GM21360 (cell line): Measurements from ENCODE around the gene PTH1R.

Source experiments
- ATAC-seq: cut with Tn5 transposase; IDR thresholded peaks from one replicate; pipeline ENCODE4 v1.9.1; 2021; ENCODE audit warnings: mild to moderate bottlenecking, moderate library complexity; ENCODE audit not compliant: unreplicated experiment

Gene PTH1R

GRCh38 chr3:46849686-46850467 is 27.6 kb upstream of the PTH1R start:
- ATAC-seq = no peak

GRCh38 chr3:46850468-46850779 is 27.1 kb upstream of the PTH1R start:
- ATAC-seq = no peak

- no peak for ATAC-seq
Measured at GRCh38 chr3:46851364-46852333, 25.9 kb upstream of the PTH1R start.

- ATAC-seq = no peak
Measured at GRCh38 chr3:46852334-46852720, 25.2 kb upstream of the PTH1R start.

- ATAC-seq = no peak
Measured at GRCh38 chr3:46852839-46853355, 24.6 kb upstream of the PTH1R start.

- no peak for ATAC-seq
Measured at GRCh38 chr3:46853441-46854415, 23.8 kb upstream of the PTH1R start.

- ATAC-seq = no peak
Measured at GRCh38 chr3:46854555-46854991, 22.9 kb upstream of the PTH1R start.

GRCh38 chr3:46856576-46857471 is 20.7 kb upstream of the PTH1R start:
- ATAC-seq = no peak

GRCh38 chr3:46857485-46858341 is 19.8 kb upstream of the PTH1R start:
- ATAC-seq = no peak

- no peak for ATAC-seq
Measured at GRCh38 chr3:46858456-46858855, 19.1 kb upstream of the PTH1R start.

GRCh38 chr3:46859001-46859710 is 18.4 kb upstream of the PTH1R start:
- no peak for ATAC-seq

- no peak for ATAC-seq
Measured at GRCh38 chr3:46860017-46860809, 17.3 kb upstream of the PTH1R start.

GRCh38 chr3:46860810-46861604 is 16.5 kb upstream of the PTH1R start:
- ATAC-seq = no peak

- ATAC-seq = no peak
Measured at GRCh38 chr3:46861605-46862368, 15.7 kb upstream of the PTH1R start.

- no peak for ATAC-seq
Measured at GRCh38 chr3:46862369-46863025, 15.0 kb upstream of the PTH1R start.
